Fibroblast of pulmonary artery (primary cell): ENCODE measurements around the gene MRPL34.
A peak's percentile ranks its signal among the peaks of the same experiment; 100 is the strongest.
"Not testable (repeated sequence)": the region's sequence is repeated elsewhere in the genome, so short reads cannot be mapped to it uniquely, and the experiment has no call there.

Experiments
- DNase-seq: peaks from one replicate; pipeline ENCODE4 v3.0.0-alpha.2; 2010; ENCODE audit warnings: low read depth
- H3K4me3 ChIP-seq: replicated peaks from 2 replicates; pipeline ENCODE4 v1.5.1; 2011; ENCODE audit warnings: low read depth, mild to moderate bottlenecking, control low read depth, low read length, moderate library complexity
- TF ChIP-seq, protein P1 (sequence below): IDR thresholded peaks from 2 replicates; pipeline ENCODE4 v1.5.1; 2011; ENCODE audit warnings: mild to moderate bottlenecking, control low read depth, low read length, inconsistent platforms; ENCODE audit errors: missing control alignments

The MRPL34 gene

DNA sequence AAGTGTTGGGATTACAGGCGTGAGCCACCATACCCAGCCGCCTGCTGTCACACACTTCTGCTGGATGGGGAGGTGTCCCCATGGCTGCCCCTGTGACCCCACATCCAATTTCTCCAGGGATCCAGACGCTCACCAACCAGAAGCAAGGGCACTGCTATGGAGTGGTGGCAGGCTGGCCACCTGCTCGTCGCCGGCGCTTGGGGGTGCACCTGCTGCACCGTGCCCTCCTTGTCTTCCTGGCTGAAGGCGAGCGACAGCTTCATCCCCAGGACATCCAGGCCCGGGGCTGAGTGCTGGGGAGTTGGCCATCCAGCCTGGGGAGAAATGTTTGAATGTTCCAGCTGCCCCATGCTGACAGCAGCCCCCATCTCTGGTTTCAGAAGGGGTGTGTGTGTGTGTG lies 19.4 kb upstream of the MRPL34 start:
- DNase-seq, result no peak
- TF ChIP-seq, protein P1, sequence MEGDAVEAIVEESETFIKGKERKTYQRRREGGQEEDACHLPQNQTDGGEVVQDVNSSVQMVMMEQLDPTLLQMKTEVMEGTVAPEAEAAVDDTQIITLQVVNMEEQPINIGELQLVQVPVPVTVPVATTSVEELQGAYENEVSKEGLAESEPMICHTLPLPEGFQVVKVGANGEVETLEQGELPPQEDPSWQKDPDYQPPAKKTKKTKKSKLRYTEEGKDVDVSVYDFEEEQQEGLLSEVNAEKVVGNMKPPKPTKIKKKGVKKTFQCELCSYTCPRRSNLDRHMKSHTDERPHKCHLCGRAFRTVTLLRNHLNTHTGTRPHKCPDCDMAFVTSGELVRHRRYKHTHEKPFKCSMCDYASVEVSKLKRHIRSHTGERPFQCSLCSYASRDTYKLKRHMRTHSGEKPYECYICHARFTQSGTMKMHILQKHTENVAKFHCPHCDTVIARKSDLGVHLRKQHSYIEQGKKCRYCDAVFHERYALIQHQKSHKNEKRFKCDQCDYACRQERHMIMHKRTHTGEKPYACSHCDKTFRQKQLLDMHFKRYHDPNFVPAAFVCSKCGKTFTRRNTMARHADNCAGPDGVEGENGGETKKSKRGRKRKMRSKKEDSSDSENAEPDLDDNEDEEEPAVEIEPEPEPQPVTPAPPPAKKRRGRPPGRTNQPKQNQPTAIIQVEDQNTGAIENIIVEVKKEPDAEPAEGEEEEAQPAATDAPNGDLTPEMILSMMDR, result no peak
- no peak overlapping the region for H3K4me3 ChIP-seq

DNA sequence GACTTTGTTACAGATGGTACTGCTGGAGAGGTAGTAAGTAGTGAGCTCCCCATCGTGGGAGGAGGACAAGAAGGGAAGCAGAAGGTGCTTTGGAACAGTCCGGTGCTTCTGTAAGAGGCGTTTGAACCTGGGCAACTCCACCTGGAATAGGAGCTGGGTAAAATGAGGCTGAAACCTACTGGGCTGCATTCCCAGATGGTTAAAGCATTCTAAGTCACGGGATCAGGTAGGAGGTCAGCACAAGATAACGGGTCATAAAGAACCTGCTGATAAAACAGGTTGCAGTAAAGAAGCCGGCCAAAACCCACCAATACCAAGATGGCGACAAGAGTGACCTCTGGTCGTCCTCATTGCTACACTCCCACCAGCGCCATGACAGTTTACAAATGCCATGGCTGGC lies 18.9 kb upstream of the MRPL34 start:
- DNase-seq, result no peak

GRCh38 chr19:17289489-17289888 lies 16.2 kb upstream of the MRPL34 start:
- TF ChIP-seq, protein P1, result no peak
- peak; percentile 93 for DNase-seq
- H3K4me3 ChIP-seq, result peak overlapping the region; percentile 12

More for the DNA sequence above, 18.9 kb upstream of the MRPL34 start:
- TF ChIP-seq, protein P1, result no peak
- H3K4me3 ChIP-seq, result no peak overlapping the region

GRCh38 chr19:17292301-17293074 lies 13.2 kb upstream of the MRPL34 start:
- TF ChIP-seq, protein P1, result peak; percentile 86
- H3K4me3 ChIP-seq, result peak overlapping the region; percentile 66
- peak; percentile 90 for DNase-seq

- DNase-seq, result no peak
- H3K4me3 ChIP-seq, result no peak overlapping the region
- TF ChIP-seq, protein P1, result no peak
Measured at GRCh38 chr19:17293605-17294004, 12.1 kb upstream of the MRPL34 start.

DNA sequence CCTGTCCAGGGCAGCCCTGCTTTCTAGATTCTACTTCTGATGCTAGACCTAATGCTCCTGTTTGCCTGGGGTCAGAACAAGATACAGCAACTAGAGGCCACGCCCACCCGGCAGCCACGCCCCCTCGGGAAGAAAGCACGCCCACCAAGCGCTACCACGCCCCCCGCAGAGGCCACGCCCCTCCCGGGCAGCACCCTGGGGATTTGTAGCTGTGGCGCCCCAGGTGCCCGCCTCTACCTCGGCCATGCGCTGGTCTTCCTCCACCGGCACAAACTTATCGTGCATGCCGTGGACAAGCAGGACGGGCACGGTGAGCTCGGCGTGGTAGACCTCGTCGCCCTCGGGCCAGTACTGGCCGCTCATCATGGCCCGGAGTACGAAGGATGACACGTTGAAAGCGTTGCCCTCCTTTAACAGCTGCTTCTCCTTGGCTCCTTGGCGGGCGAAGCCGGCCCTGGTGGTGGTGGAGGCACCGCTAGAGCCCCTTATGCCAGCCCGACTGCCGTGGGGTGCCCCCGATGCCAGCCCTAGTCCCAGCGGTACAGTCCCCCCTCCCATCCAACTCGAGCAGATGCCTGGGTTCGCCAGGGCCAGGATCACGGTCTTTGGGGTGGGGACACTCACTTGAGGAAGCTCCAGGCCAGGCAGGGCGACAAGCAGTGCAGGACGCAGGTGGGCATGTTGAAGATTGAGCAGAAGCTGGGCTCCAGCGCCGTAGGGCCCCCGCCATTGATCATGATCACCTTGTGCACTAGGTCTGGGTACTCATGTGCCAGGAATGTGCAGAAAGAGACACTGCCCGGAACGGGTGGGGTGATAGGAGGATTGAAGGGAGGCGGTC lies 11.4 kb upstream of the MRPL34 start:
- DNase-seq, result no peak
- TF ChIP-seq, protein P1, result no peak
- no peak overlapping the region for H3K4me3 ChIP-seq

GRCh38 chr19:17295551-17295950 lies 10.1 kb upstream of the MRPL34 start:
- H3K4me3 ChIP-seq, DNase-seq: not testable (repeated sequence)
